ENCODE results near the gene RGS11.
A peak's percentile ranks its signal among the peaks of the same experiment; 100 is the strongest.
"Not testable (repeated sequence)": the region's sequence is repeated elsewhere in the genome, so short reads cannot be mapped to it uniquely, and the experiment has no call there.

Gene RGS11

DNA sequence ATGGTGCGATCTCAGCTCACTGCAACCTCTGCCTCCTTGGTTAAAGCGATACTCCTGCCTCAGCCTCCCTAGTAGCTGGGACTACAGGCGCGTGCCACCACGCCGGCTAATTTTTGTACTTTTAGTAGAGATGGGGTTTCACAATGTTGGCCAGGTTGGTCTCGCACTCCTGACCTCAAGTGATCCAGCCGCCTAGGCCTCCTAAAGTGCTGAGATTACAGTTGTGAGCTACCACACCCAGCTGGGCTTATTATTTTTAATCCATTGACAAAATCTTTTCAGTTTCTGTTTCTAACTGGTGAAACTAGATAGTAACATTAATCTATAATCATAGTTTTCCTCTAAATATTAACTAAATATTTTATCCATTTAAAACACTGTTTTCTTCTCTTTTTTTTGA is 35.2 kb downstream of the RGS11 start:
- no peak for DNase-seq (ENCODE audit: low spot score)
- CTCF ChIA-PET, result interaction anchor here (0.6 kb wide), 1 partner anchor 22 kb away, joined by 4 read pairs; no protein-coding TSS in a partner anchor
- TF ChIP-seq, protein P1, sequence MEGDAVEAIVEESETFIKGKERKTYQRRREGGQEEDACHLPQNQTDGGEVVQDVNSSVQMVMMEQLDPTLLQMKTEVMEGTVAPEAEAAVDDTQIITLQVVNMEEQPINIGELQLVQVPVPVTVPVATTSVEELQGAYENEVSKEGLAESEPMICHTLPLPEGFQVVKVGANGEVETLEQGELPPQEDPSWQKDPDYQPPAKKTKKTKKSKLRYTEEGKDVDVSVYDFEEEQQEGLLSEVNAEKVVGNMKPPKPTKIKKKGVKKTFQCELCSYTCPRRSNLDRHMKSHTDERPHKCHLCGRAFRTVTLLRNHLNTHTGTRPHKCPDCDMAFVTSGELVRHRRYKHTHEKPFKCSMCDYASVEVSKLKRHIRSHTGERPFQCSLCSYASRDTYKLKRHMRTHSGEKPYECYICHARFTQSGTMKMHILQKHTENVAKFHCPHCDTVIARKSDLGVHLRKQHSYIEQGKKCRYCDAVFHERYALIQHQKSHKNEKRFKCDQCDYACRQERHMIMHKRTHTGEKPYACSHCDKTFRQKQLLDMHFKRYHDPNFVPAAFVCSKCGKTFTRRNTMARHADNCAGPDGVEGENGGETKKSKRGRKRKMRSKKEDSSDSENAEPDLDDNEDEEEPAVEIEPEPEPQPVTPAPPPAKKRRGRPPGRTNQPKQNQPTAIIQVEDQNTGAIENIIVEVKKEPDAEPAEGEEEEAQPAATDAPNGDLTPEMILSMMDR (conservative IDR thresholded peaks at IDR 0.05; ENCODE audit: low read depth), result no peak
- POLR2A ChIA-PET (ENCODE audit: low non-redundant PET), result interaction anchor here (0.7 kb wide), 1 partner anchor 8 kb away, joined by 4 read pairs; no protein-coding TSS in a partner anchor
- H3K27ac ChIP-seq, result no peak overlapping the region

DNA sequence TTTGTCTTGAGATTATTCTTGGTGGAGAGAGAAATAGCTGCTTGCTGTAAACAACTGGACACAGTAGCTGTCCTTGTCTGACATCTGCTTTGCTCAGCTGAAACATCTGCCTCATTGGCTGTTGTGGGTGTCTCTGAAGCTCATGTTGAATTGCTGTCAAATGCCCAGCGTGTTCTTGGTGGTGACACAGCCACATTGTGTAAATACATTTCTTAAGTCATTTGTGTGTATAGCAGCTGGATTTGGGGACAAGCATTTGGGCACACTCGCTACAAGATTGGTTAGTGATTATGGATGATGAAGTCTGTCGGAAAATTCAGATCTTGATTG is 35.8 kb downstream of the RGS11 start:
- TF ChIP-seq, protein P1 (conservative IDR thresholded peaks at IDR 0.05; ENCODE audit: low read depth), result no peak
- ChIA-PET CTCF (no interaction called here), POLR2A (ENCODE audit: low non-redundant PET) (no interaction called here)
- H3K27ac ChIP-seq, result no peak overlapping the region
- DNase-seq (ENCODE audit: low spot score), result no peak

DNA sequence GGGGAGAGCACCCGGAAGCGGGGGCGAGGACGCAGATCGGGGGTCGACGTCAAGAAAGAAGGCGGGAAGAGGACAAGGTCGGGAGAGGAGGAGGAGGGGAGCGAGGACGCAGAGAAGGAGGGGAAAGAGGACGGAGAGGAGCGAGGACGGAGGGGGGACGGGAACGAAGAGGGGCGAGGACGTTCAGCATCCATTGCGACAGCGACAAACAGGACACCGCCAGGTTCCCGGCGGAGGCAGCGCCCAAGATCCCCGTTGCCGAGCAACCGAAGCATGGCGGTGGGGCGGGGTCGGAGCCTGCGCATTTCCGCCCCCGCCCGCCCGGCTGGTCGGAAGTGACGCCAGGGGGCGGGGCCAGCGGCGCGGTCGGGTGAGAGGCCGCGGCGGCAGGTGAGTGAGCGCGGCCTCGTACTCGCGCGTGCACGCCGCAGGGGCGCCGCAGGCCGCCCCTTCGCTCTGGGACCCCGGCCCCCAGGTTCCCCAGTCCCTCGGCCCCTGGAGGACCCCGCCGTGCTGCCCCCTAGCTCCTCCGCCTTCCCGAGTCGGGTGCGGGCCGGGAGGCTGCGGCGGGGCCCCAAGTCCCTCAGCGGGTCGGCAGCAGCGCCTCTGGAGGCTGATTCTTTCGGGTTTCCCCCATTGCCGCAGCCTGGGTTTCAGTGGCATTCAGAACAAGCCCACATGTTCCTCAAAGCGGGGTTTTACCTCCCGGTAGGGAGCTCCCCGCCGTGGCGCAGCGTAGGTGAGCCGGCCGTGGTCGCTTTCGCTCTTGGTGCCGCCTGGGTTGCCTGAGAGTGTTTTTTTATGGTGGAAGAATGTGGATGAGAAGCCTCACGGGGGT is 41.1 kb downstream of the RGS11 start, which contains the start of gene FAM234A:
Gene FAM234A (plus strand): TSS at position 354 of the 838 bp plus-strand sequence. CDS start 19,593 bp downstream, outside the sequence.
- CTCF ChIA-PET, result interaction anchor here (0.6 to 0.8 kb wide), 4 partner anchors 11 to 190 kb away, joined by 3 to 6 read pairs (median 4); partner anchors contain the start of gene HBQ1
- peak; percentile 95 for DNase-seq (ENCODE audit: low spot score)
- TF ChIP-seq, protein P1 (conservative IDR thresholded peaks at IDR 0.05; ENCODE audit: low read depth), result peak; percentile 65
- peak within 1 kb of the TSS; percentile 96 for H3K27ac ChIP-seq
- POLR2A ChIA-PET (ENCODE audit: low non-redundant PET), result interaction anchor here (0.6 to 1.1 kb wide), 2 partner anchors 35 to 39 kb away, joined by 3 to 4 read pairs; no protein-coding TSS in a partner anchor

DNA sequence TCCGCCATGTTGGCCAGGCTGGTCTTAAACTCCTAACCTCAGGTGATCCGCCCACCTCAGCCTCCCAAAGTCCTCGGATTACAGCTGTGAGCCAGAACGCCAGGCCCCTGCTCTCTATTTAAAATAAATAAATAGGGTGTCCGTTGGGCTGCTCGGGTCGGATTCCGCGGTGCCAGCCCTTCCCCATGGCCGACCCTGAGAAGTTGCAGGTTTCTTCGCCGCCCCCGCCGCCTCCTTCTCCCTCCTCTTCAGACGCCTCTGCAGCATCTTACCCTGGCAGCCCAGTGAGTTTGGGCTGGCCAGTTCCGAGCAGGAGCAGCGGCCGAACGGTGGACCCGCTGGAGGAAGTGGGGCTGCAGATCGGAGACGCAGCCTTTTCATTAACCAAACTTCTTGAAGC is 44.8 kb downstream of the RGS11 start:
- TF ChIP-seq, protein P1 (conservative IDR thresholded peaks at IDR 0.05; ENCODE audit: low read depth), result no peak
- no peak for DNase-seq (ENCODE audit: low spot score)
- CTCF ChIA-PET, result no interaction called here
- POLR2A ChIA-PET (ENCODE audit: low non-redundant PET), result no interaction called here
- no peak overlapping the region for H3K27ac ChIP-seq

DNA sequence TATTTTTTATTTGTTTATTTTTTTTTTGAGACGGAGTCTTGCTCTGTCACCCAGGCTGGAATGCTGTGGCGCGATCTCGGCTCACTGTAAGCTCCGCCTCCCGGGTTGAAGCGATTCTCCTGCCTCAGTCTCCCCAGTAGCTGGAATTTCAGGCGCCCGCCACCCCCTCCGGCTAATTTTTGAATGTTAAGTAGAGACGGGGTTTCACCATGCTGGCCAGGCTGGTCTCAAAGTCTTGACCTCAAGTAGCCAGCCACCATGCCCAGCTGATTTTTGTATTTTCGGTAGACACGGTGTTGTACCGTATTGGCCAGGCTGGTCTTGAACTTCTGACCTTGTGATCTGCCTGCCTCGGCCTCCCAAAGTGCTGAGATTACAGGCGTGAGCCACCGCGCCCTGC is 45.4 kb downstream of the RGS11 start:
- H3K27ac ChIP-seq; DNase-seq (ENCODE audit: low spot score); POLR2A ChIA-PET (ENCODE audit: low non-redundant PET); CTCF ChIA-PET: not testable (repeated sequence)

DNA sequence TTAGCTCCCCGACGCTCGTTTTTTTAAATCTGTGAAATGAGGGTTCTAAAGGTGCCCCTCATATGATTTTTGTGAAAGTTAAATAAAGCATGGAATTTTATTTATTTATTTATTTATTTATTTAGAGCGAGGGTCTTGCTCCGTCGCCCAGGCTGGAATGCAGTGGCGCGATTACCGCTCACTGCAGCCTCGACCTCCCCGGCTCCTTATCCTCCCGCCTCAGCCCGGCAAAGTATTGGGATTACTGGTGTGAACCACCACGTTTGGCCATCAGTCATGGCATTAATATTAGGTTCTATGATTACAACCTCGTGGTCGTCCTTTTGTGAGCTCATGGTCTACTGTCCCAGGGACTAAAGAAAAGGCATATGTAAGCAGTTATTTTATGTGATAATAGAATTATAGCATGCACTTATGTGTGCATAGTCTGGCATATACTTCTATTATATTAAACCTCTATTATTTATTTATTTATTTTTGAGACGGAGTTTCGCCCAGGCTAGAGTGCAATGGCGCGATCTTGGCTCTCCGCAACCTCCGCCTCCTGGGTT is 45.9 kb downstream of the RGS11 start:
- POLR2A ChIA-PET (ENCODE audit: low non-redundant PET), result no interaction called here
- CTCF ChIA-PET, result interaction anchor here (1.0 to 1.4 kb wide), 2 partner anchors 132 to 133 kb away, joined by 4 to 5 read pairs; no protein-coding TSS in a partner anchor

More for the DNA sequence above, 45.9 kb downstream of the RGS11 start:
- H3K27ac ChIP-seq, result peak overlapping the region; percentile 87; the same call in 1 of the 2 replicates
- DNase-seq (ENCODE audit: low spot score), result no peak
- TF ChIP-seq, protein P1 (conservative IDR thresholded peaks at IDR 0.05; ENCODE audit: low read depth), result no peak

All from RWPE1 (cell line).